CD4-positive, alpha-beta T cell treated with Interleukin-17A for 4 hours (primary cell): ENCODE data around the gene EXT2.

ENCODE experiments used
- DNase-seq: peaks from one replicate; pipeline ENCODE4 v3.0.0-alpha.2; 2020; ENCODE audit warnings: mixed read lengths

EXT2 gene

GRCh38 chr11:44174842-44175241, 79.4 kb downstream of the EXT2 start:
- DNase-seq = no peak

GRCh38 chr11:44176546-44177213, 81.2 kb downstream of the EXT2 start:
- DNase-seq = no peak

GRCh38 chr11:44177905-44178304, 82.4 kb downstream of the EXT2 start:
- DNase-seq = no peak

GRCh38 chr11:44178381-44178780, 82.9 kb downstream of the EXT2 start:
- DNase-seq = no peak

GRCh38 chr11:44179173-44179572, 83.7 kb downstream of the EXT2 start:
- no peak for DNase-seq

- no peak for DNase-seq
Measured at GRCh38 chr11:44180107-44180506, 84.6 kb downstream of the EXT2 start.

GRCh38 chr11:44185522-44185921, 90.0 kb downstream of the EXT2 start:
- DNase-seq = no peak

- no peak for DNase-seq
Measured at GRCh38 chr11:44186321-44186930, 90.9 kb downstream of the EXT2 start.

- DNase-seq = no peak
Measured at GRCh38 chr11:44188643-44189042, 93.2 kb downstream of the EXT2 start.

GRCh38 chr11:44189986-44190882, 94.8 kb downstream of the EXT2 start:
- no peak for DNase-seq

GRCh38 chr11:44190883-44191230, 95.4 kb downstream of the EXT2 start:
- no peak for DNase-seq

- no peak for DNase-seq
Measured at GRCh38 chr11:44191322-44192016, 96.0 kb downstream of the EXT2 start.

GRCh38 chr11:44192017-44192385, 96.5 kb downstream of the EXT2 start:
- DNase-seq = no peak

GRCh38 chr11:44192462-44193100, 97.1 kb downstream of the EXT2 start:
- DNase-seq = no peak

GRCh38 chr11:44193856-44194255, 98.4 kb downstream of the EXT2 start:
- DNase-seq = no peak

- DNase-seq = no peak
Measured at GRCh38 chr11:44198146-44198724, 102.8 kb downstream of the EXT2 start.

- no peak for DNase-seq
Measured at GRCh38 chr11:44199298-44199697, 103.8 kb downstream of the EXT2 start.

GRCh38 chr11:44199816-44200215, 104.3 kb downstream of the EXT2 start:
- DNase-seq = no peak

GRCh38 chr11:44203270-44204043, 108.0 kb downstream of the EXT2 start:
- DNase-seq = no peak

GRCh38 chr11:44205352-44205751, 109.9 kb downstream of the EXT2 start:
- no peak for DNase-seq

- no peak for DNase-seq
Measured at GRCh38 chr11:44205836-44206235, 110.4 kb downstream of the EXT2 start.

- DNase-seq = no peak
Measured at GRCh38 chr11:44207292-44207691, 111.8 kb downstream of the EXT2 start.
